GM23248 (cell line): ENCODE results near the gene SLC43A2. TPM values are rescaled to one million over a fixed set of nuclear protein-coding genes. Genes with fewer than 3 reads are reported as not detected.

Source experiments
- DNase-seq: peaks from one replicate; pipeline ENCODE4 v3.0.0-alpha.2; 2015
- H2AFZ ChIP-seq: fragments of 200-600 bp; sonication (generic); 2 replicates; pipeline ENCODE4 v1.6.1; 2016; ENCODE audit warnings: antibody characterized with exemption
- H3F3A ChIP-seq: fragments of 200-600 bp; sonication (generic); 2 replicates; pipeline ENCODE4 v1.6.1; 2016; ENCODE audit warnings: mild to moderate bottlenecking, antibody characterized with exemption, mixed run types; ENCODE audit not compliant: insufficient read depth
- H3K27ac ChIP-seq: fragments of 200-600 bp; sonication (generic); 2 replicates; pipeline ENCODE4 v1.5.1; 2016; ENCODE audit warnings: mild to moderate bottlenecking
- H3K27me3 ChIP-seq: fragments of 200-600 bp; sonication (generic); replicated peaks from 2 replicates; pipeline ENCODE4 v1.6.1; 2016; ENCODE audit warnings: mild to moderate bottlenecking; ENCODE audit not compliant: insufficient read depth
- H3K36me3 ChIP-seq: fragments of 200-600 bp; sonication (generic); 2 replicates; pipeline ENCODE4 v1.6.1; 2016; ENCODE audit warnings: low read depth, mild to moderate bottlenecking
- H3K4me1 ChIP-seq: fragments of 200-600 bp; sonication (generic); 2 replicates; pipeline ENCODE4 v1.6.1; 2016; ENCODE audit warnings: mild to moderate bottlenecking; ENCODE audit not compliant: insufficient read depth
- H3K4me2 ChIP-seq: fragments of 200-600 bp; sonication (generic); one replicate; pipeline ENCODE4 v1.6.1; 2016; ENCODE audit warnings: mild to moderate bottlenecking; ENCODE audit not compliant: unreplicated experiment
- H3K4me3 ChIP-seq: fragments of 200-600 bp; sonication (generic); 2 replicates; pipeline ENCODE4 v1.5.1; 2016; ENCODE audit warnings: mild to moderate bottlenecking
- H3K79me2 ChIP-seq: fragments of 200-600 bp; sonication (generic); 2 replicates; pipeline ENCODE4 v1.6.1; 2016; ENCODE audit warnings: mild to moderate bottlenecking; ENCODE audit not compliant: insufficient read depth
- H3K9ac ChIP-seq: fragments of 200-600 bp; sonication (generic); 2 replicates; pipeline ENCODE4 v1.6.1; 2016; ENCODE audit warnings: mild to moderate bottlenecking
- H3K9me2 ChIP-seq: fragments of 200-600 bp; sonication (generic); 2 replicates; pipeline ENCODE4 v1.6.1; 2016; ENCODE audit warnings: mixed run types, mild to moderate bottlenecking, moderate library complexity; ENCODE audit not compliant: insufficient read depth
- H3K9me3 ChIP-seq: fragments of 200-600 bp; sonication (generic); one replicate; pipeline ENCODE4 v1.6.1; 2017; ENCODE audit warnings: low read depth
- H4K20me1 ChIP-seq: fragments of 200-600 bp; sonication (generic); 2 replicates; pipeline ENCODE4 v1.6.0; 2016; ENCODE audit not compliant: insufficient read depth
- EZH2 ChIP-seq: fragments of 200-600 bp; sonication (generic); IDR thresholded peaks from 2 replicates; pipeline ENCODE4 v1.6.1; 2018; ENCODE audit warnings: antibody characterized with exemption, mild to moderate bottlenecking; ENCODE audit not compliant: insufficient read depth, poor library complexity, severe bottlenecking
- EZH2phosphoT487 ChIP-seq: fragments of 200-600 bp; sonication (generic); IDR thresholded peaks from 2 replicates; pipeline ENCODE4 v1.6.1; 2018; ENCODE audit warnings: antibody characterized with exemption, moderate library complexity, mild to moderate bottlenecking, low read depth; ENCODE audit not compliant: insufficient read depth
- WGBS, 2 experiments: methylation state at CpG; one replicate each; pipeline ENCODE4 v1.1.6; 2015 to 2017; ENCODE audit warnings: low lambda C conversion rate in 2 of 2, low coverage in 1 of 2; ENCODE audit errors: missing lambda C conversion rate in 2 of 2; 5-methylcytosine and 5-hydroxymethylcytosine counted together
- in situ Hi-C: fragments of 300-500 bp; cut with MboI; formaldehyde crosslinking; loops from 2 replicates; pipeline ENCODE4 v1.15.0; 2020
- polyA plus RNA-seq: library from polyadenylated mRNA; unstranded; fragments of >200 nt; fragmentation: Nextera tagmentation; extraction: Ambion mirVana; gene quantifications from 2 replicates; pipeline ENCODE4 v1.2.1, GENCODE V29; 2016
- total RNA-seq: library from RNA; depleted of rRNA; stranded (reverse); fragments of >200 nt; shearing (Covaris generic); gene quantifications from 2 replicates; pipeline ENCODE4 v1.2.3, GENCODE V29; 2014

Gene SLC43A2
- total and polyA plus RNA-seq, 2 experiments from 2014 or later, result 6.0 to 8.6 TPM

DNA sequence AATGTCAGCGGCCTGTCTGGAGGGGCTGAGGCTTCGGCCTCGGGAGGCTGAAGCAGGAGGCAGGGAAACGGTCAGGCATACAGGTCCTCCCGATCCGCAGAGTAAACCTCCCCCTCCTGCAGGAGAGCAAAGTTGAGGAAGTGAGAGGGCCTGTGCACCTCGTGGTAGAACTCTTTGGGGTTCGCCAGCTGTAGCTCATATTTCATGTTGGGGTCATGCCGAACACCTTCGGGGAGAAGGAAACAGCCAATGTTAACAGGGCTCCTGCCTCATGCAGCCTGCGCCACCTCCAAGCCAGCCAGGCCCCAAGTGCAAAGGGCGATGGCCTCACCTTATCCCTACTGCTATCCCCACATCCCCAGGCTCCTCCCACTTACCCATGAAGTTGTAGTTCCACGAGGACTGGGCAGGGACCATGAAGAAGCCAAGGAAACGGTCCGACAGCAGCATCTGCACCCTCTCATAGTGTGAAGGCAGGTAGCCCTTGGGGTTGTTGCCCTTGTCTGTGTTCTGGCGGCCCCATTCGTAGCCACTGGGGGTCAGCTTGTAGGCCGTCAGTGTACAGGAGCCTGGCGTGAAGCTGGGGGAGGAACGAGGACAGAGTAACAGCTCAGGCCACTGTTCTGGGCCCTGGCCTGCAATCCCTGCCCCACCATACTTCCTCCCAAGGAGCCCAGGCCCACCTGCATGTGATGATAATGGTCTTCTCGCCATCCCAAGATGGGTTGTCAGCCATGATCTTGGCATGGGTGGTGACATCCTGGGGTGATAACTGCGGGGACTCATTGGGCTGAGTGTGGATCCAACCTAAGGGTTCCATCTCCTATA is 22.3 kb upstream of the SLC43A2 start:
- H3K4me3 ChIP-seq, result no peak overlapping the region
- no peaks in the 10 kb centered on the region for H4K20me1 ChIP-seq
- TF ChIP-seq EZH2phosphoT487, result no peak
- TF ChIP-seq EZH2, result no peak
- no peak overlapping the region for H3K4me2 ChIP-seq
- no peak overlapping the region for H3K9ac ChIP-seq
- H3K27ac ChIP-seq, result no peak overlapping the region
- H3K9me2 ChIP-seq, result no peaks in the 10 kb centered on the region
- in situ Hi-C loops, result no loop called here
- no peak overlapping the region for H2AFZ ChIP-seq
- no peaks in the 10 kb centered on the region for H3K79me2 ChIP-seq
- no peaks in the 10 kb centered on the region for H3K27me3 ChIP-seq
- DNase-seq, result no peak
- H3K36me3 ChIP-seq, result peaks cover 43% of the 10 kb centered on the region
- peaks cover 55% of the 10 kb centered on the region for H3F3A ChIP-seq
- WGBS, 2 experiments, result 83 to 87% methylated on average over 22 of the region's 22 CpGs
- H3K4me1 ChIP-seq, result peaks cover 7% of the 10 kb centered on the region; the same call in 1 of the 2 replicates
- no peaks in the 10 kb centered on the region for H3K9me3 ChIP-seq

DNA sequence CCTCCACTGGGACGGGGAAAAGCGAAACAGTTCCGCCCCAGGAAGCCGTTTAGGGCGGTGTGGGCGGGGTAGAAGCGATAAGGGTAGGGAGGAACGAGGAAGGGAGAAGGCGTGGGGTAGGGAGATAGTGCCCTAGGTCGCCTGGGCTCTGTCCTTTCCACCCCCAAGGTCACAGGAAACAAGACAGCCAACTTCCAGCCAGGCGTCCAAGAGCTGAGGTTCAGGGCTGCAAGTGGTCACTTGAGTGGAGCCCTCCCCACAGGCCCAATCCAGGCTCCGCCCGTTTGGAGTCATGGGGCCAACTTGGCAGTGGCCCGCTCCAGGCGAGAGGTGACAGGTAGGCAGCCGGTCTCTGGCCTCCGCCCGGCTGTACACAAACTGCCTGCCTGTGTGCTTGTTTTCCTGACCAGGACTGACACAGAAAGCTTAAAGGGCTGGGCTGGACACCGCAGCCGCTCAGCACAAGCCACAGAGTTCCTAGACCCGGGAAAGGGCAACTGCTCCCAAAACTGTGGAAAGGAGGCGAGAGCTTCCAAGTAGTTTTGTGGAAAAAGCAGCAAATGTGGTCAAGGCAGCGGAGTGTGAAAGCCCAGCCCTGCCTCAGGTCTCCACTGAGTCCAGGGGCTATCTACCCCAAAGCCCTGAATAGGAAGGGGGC is 21.3 kb upstream of the SLC43A2 start, which contains the start of gene RILP:
Gene RILP (minus strand): TSS at position 23 of the 658 bp plus-strand sequence. CDS start 62 bp downstream, outside the sequence.
- Histone ChIP-seq H3K27me3 (no peaks in the 10 kb centered on the region), H3K4me1 (peaks cover 7% of the 10 kb centered on the region; the same call in 1 of the 2 replicates), H3K36me3 (peaks cover 35% of the 10 kb centered on the region), H4K20me1 (no peaks in the 10 kb centered on the region), H3K9me3 (no peaks in the 10 kb centered on the region), H3K4me2 (peak within 1 kb of the TSS; percentile 81), H3K27ac (peak within 1 kb of the TSS; percentile 76), H3F3A (peaks cover 49% of the 10 kb centered on the region), H3K79me2 (no peaks in the 10 kb centered on the region), H2AFZ (peak within 1 kb of the TSS; percentile 89), H3K9ac (peak within 1 kb of the TSS; percentile 72), H3K9me2 (no peaks in the 10 kb centered on the region), H3K4me3 (peak within 1 kb of the TSS; percentile 74)
- in situ Hi-C loops, result no loop called here
- no peak for TF ChIP-seq EZH2phosphoT487
- no peak for TF ChIP-seq EZH2
- peak; percentile 57 for DNase-seq
- WGBS, 2 experiments, result 19 to 23% methylated on average over 22 to 23 of the region's 23 CpGs

DNA sequence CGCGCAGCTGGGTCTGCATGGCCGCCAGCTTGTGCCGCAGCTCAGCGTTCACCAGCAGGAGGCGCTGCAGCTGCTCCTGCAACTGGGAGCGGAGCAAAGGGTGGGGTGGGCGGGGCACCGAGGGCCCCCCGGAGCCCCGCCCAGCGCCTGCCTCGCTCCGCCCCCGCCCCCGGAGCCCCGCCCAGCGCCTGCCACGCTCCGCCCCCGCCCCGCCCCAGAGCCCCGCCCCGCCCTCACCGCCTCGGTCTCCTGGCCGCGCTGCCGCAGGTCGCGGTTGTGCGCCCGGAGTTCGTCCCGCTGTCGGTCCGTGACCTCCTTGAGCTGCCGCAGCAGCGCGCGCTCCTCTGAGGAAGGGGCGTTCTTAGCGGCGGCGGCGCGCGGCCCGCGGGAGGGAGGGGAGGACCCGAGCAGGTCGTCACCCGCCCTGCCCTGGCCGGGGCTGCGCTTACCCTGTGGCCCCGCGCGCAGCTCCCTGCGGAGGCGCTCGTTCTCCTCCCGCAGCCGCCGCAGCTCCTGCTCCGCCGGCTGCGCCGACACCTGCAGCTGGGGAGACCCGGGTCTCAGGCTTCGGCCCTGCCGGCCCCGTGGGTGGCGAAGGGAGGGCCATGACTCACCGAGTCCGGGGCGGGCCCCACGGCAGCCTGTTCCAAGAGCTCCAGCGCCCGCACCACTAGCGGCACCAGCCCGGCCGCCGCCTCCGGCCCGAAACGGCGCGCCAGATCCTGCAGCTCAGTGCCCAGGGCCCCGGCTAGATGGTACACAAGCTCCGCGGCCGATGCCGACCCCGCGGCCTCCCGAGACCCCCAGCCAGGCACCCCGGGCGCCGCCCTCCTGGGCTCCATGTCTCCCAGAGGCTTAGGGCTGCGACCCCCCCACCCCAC is 20.6 kb upstream of the SLC43A2 start:
- TF ChIP-seq EZH2, result no peak
- TF ChIP-seq EZH2phosphoT487, result no peak
- peak overlapping the region; percentile 79 for H2AFZ ChIP-seq
- in situ Hi-C loops, result no loop called here
- no peaks in the 10 kb centered on the region for H3K9me2 ChIP-seq
- no peaks in the 10 kb centered on the region for H3K79me2 ChIP-seq
- peak; percentile 98 for DNase-seq
- H3K27me3 ChIP-seq, result no peaks in the 10 kb centered on the region
- peaks cover 41% of the 10 kb centered on the region for H3F3A ChIP-seq
- H4K20me1 ChIP-seq, result no peaks in the 10 kb centered on the region
- peak overlapping the region; percentile 74 for H3K4me3 ChIP-seq
- H3K36me3 ChIP-seq, result peaks cover 27% of the 10 kb centered on the region
- H3K9ac ChIP-seq, result peak overlapping the region; percentile 72
- no peaks in the 10 kb centered on the region for H3K9me3 ChIP-seq
- H3K4me2 ChIP-seq, result peak overlapping the region; percentile 81
- WGBS, 2 experiments, result 1 to 2% methylated on average over 22 to 86 of the region's 100 CpGs
- peaks cover 9% of the 10 kb centered on the region for H3K4me1 ChIP-seq
- peak overlapping the region; percentile 76 for H3K27ac ChIP-seq
